ENCODE measurements around the gene MOSMO. TPM values are rescaled to one million over a fixed set of nuclear protein-coding genes. Genes with fewer than 3 reads are reported as not detected.

The MOSMO gene
- total and polyA plus RNA-seq, 2 donors from 2014 or later = 6.3 to 12.8 TPM

DNA sequence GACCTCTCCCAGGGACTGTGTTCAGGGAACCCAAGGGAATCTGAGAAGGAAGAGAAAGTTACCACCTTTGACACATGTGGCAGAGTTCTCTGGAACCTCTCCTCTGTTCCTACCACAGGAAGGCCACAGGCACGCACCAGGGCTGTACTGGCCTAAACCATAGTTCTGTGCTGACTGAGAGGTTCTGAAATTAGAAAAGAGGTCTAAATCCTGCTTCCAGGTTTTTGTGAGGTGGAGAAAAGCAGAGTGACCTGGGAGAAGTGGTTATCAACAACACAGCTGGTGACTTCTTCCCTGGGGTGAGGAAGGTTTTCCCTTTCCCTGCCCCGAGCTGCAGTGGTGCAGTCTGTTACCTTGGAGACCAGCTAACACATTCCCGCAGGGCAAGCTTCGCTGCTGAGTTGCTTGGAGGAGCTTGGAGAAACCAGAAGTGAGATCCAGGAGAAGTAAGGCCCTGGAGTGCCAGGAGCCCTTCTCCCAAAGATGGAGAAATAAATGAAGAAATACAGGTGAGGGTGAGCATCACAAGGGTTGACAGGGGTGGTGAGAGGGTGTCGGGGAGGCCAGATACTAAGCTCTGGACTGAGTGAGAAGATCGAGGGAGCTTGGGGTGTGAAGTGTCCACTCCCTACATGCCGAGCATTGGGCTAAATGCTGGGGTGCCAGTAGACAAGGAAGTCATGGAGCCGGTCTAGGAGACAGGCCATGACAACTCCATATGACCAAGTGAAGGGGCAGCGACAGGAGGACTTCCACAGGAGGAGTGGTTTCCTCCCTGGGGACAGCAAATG is 84.4 kb downstream of the MOSMO start, which contains the start of gene VWA3A:
Gene VWA3A, plus strand, starts transcription at position 399 of the 791 bp plus-strand sequence. Its CDS starts 97 bp downstream, at position 496.
- FAIRE-seq (no peak), DNase-seq (peak; percentile 67 to 91 (median 81))
- TF ChIP-seq, protein P1, sequence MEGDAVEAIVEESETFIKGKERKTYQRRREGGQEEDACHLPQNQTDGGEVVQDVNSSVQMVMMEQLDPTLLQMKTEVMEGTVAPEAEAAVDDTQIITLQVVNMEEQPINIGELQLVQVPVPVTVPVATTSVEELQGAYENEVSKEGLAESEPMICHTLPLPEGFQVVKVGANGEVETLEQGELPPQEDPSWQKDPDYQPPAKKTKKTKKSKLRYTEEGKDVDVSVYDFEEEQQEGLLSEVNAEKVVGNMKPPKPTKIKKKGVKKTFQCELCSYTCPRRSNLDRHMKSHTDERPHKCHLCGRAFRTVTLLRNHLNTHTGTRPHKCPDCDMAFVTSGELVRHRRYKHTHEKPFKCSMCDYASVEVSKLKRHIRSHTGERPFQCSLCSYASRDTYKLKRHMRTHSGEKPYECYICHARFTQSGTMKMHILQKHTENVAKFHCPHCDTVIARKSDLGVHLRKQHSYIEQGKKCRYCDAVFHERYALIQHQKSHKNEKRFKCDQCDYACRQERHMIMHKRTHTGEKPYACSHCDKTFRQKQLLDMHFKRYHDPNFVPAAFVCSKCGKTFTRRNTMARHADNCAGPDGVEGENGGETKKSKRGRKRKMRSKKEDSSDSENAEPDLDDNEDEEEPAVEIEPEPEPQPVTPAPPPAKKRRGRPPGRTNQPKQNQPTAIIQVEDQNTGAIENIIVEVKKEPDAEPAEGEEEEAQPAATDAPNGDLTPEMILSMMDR (IDR thresholded peaks at IDR 0.05; ENCODE audit: borderline replicate concordance, extremely low read depth, insufficient read depth) = no peak
- Histone ChIP-seq H3K4me1 (ENCODE audit: control insufficient read depth in 2 of 3, insufficient read depth in 2 of 3, low read depth in 1 of 3, low read length in 3 of 3) (peaks cover 0 to 2% (median 0%) of the 10 kb centered on the region in 3 donors), H3K27me3 (ENCODE audit: control insufficient read depth, insufficient read depth, low read length) (no peaks in the 10 kb centered on the region), H3K36me3 (ENCODE audit: control insufficient read depth in 2 of 3, insufficient read depth in 3 of 3, low read length in 3 of 3) (no peaks in the 10 kb centered on the region), H3K9me3 (ENCODE audit: control insufficient read depth in 2 of 3, insufficient read depth in 1 of 3, low read length in 3 of 3) (no peaks in the 10 kb centered on the region), H3K27ac (ENCODE audit: low read depth in 2 of 2, low read length in 2 of 2) (no peak within 1 kb of the TSS), H3K9ac (ENCODE audit: low read length in 3 of 3) (no peak within 1 kb of the TSS), H3K4me3 (ENCODE audit: low read length in 3 of 3) (peak within 1 kb of the TSS in 1 of 3 donors; percentile 11)
- intact Hi-C loops (cut with DNase I) = no loop called here

DNA sequence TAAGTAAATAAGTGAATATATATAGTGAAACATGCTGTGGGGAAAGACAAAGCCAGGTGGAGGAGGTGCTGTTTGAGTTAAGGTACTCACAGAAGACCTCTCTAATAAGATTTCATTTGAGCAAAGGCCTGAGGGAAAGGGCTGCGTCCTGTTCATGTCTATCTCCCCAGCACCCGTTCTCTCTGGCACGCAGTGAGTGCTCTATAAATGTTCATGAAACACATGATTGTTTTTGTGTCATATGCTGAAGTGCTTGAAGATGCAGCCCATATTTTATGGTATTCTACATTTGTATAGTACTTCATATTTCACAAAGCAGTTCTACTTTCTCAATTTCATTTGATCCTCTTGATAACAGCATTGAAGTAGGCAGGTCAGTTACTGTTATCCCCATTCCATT is 85.4 kb downstream of the MOSMO start:
- Histone ChIP-seq H3K9ac (ENCODE audit: low read length in 3 of 3) (no peak overlapping the region), H3K4me1 (ENCODE audit: control insufficient read depth in 2 of 3, insufficient read depth in 2 of 3, low read depth in 1 of 3, low read length in 3 of 3) (peaks cover 0 to 2% (median 0%) of the 10 kb centered on the region in 3 donors), H3K36me3 (ENCODE audit: control insufficient read depth in 2 of 3, insufficient read depth in 3 of 3, low read length in 3 of 3) (no peaks in the 10 kb centered on the region), H3K9me3 (ENCODE audit: control insufficient read depth in 2 of 3, insufficient read depth in 1 of 3, low read length in 3 of 3) (no peaks in the 10 kb centered on the region), H3K27ac (ENCODE audit: low read depth in 2 of 2, low read length in 2 of 2) (no peak overlapping the region), H3K27me3 (ENCODE audit: control insufficient read depth, insufficient read depth, low read length) (no peaks in the 10 kb centered on the region), H3K4me3 (ENCODE audit: low read length in 3 of 3) (no peak overlapping the region)
- TF ChIP-seq, protein P1 (IDR thresholded peaks at IDR 0.05; ENCODE audit: borderline replicate concordance, extremely low read depth, insufficient read depth) = no peak
- DNase-seq = no peak
- no peak for FAIRE-seq
- intact Hi-C loops (cut with DNase I) = no loop called here

DNA sequence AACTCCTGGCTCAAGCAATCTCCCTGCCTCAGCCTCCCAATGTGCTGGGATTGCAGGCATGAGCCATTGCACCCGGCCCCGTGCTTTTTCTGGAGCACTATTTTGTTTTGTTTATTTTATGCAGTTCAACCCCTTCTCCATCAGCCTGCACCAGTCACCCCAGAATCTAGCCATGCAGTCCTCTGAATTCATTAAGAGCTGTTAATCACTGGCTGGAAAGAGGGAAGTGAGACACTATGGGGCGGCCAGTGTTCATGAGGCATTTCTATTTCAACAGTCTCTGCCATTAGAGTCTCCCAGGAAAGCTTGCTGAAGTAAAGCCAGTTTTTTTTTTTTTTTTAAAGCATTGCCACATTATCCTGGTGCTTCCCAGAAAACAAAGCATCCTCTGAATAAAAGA is 86.1 kb downstream of the MOSMO start:
- Histone ChIP-seq H3K27ac (ENCODE audit: low read depth in 2 of 2, low read length in 2 of 2) (no peak overlapping the region), H3K9ac (ENCODE audit: low read length in 3 of 3) (no peak overlapping the region), H3K4me3 (ENCODE audit: low read length in 3 of 3) (no peak overlapping the region), H3K27me3 (ENCODE audit: control insufficient read depth, insufficient read depth, low read length) (no peaks in the 10 kb centered on the region), H3K36me3 (ENCODE audit: control insufficient read depth in 2 of 3, insufficient read depth in 3 of 3, low read length in 3 of 3) (no peaks in the 10 kb centered on the region), H3K4me1 (ENCODE audit: control insufficient read depth in 2 of 3, insufficient read depth in 2 of 3, low read depth in 1 of 3, low read length in 3 of 3) (peaks cover 0 to 2% (median 0%) of the 10 kb centered on the region in 3 donors), H3K9me3 (ENCODE audit: control insufficient read depth in 2 of 3, insufficient read depth in 1 of 3, low read length in 3 of 3) (no peaks in the 10 kb centered on the region)
- DNase-seq (peak in 2 of 5 donors; percentile 19 to 34), FAIRE-seq (no peak)
- intact Hi-C loops (cut with DNase I) = no loop called here
- TF ChIP-seq, protein P1 (IDR thresholded peaks at IDR 0.05; ENCODE audit: borderline replicate concordance, extremely low read depth, insufficient read depth) = no peak
